Hepatocyte (in vitro differentiated cells): Measurements from ENCODE around the gene TP63. TPM values are rescaled to one million over a fixed set of nuclear protein-coding genes. Genes with fewer than 3 reads are reported as not detected.

ENCODE experiments used
- DNase-seq: peaks from one replicate; pipeline ENCODE4 v3.0.0-alpha.2; 2016; ENCODE audit warnings: low spot score
- H2AFZ ChIP-seq: fragments of 200-600 bp; sonication (generic); 2 replicates; pipeline ENCODE4 v1.6.0; 2016; ENCODE audit warnings: antibody characterized with exemption, mild to moderate bottlenecking
- H3K27ac ChIP-seq: fragments of 200-600 bp; sonication (generic); 2 replicates; pipeline ENCODE4 v1.5.1; 2016; ENCODE audit warnings: mild to moderate bottlenecking
- H3K27me3 ChIP-seq: fragments of 200-600 bp; sonication (generic); 2 replicates; pipeline ENCODE4 v1.6.1; 2016
- H3K36me3 ChIP-seq: fragments of 200-600 bp; sonication (generic); replicated peaks from 2 replicates; pipeline ENCODE4 v1.5.1; 2016; ENCODE audit warnings: low read depth; ENCODE audit not compliant: insufficient read depth
- H3K4me1 ChIP-seq: fragments of 200-600 bp; sonication (generic); 2 replicates; pipeline ENCODE4 v1.5.1; 2016; ENCODE audit warnings: mild to moderate bottlenecking, moderate library complexity; ENCODE audit not compliant: insufficient read depth
- H3K4me2 ChIP-seq: fragments of 200-600 bp; sonication (generic); 2 replicates; pipeline ENCODE4 v1.6.0; 2016
- H3K4me3 ChIP-seq: fragments of 200-600 bp; sonication (generic); 2 replicates; pipeline ENCODE4 v1.5.1; 2016; ENCODE audit warnings: mild to moderate bottlenecking
- H3K79me2 ChIP-seq: fragments of 200-600 bp; sonication (generic); 2 replicates; pipeline ENCODE4 v1.6.0; 2017; ENCODE audit warnings: mild to moderate bottlenecking
- H3K9me2 ChIP-seq: fragments of 200-600 bp; sonication (generic); replicated peaks from 2 replicates; pipeline ENCODE4 v1.6.0; 2017; ENCODE audit warnings: mild to moderate bottlenecking; ENCODE audit not compliant: insufficient read depth
- H3K9me3 ChIP-seq: fragments of 200-600 bp; sonication (generic); 2 replicates; pipeline ENCODE4 v1.5.1; 2016; ENCODE audit warnings: low read depth, mild to moderate bottlenecking
- H4K20me1 ChIP-seq: fragments of 200-600 bp; sonication (generic); 2 replicates; pipeline ENCODE4 v1.6.0; 2016; ENCODE audit warnings: mild to moderate bottlenecking; ENCODE audit not compliant: insufficient read depth, poor library complexity, severe bottlenecking
- CTCF ChIP-seq: fragments of 200-600 bp; sonication (generic); IDR thresholded peaks from 2 replicates; pipeline ENCODE4 v1.5.1; 2016; ENCODE audit warnings: antibody characterized with exemption, mild to moderate bottlenecking; ENCODE audit not compliant: poor library complexity
- EZH2 ChIP-seq: fragments of 200-600 bp; sonication (generic); IDR thresholded peaks from 2 replicates; pipeline ENCODE4 v1.6.1; 2016; ENCODE audit warnings: antibody characterized with exemption, mild to moderate bottlenecking, borderline replicate concordance
- EZH2phosphoT487 ChIP-seq: fragments of 200-600 bp; sonication (generic); IDR thresholded peaks from one replicate; pipeline ENCODE4 v1.6.1; 2018; ENCODE audit warnings: antibody characterized with exemption, mild to moderate bottlenecking, low read depth, moderate library complexity; ENCODE audit not compliant: unreplicated experiment, severe bottlenecking
- WGBS: methylation state at CpG from one replicate; pipeline ENCODE4 v1.1.6; 2016; ENCODE audit warnings: low lambda C conversion rate; ENCODE audit errors: missing lambda C conversion rate; 5-methylcytosine and 5-hydroxymethylcytosine counted together
- polyA plus RNA-seq: library from polyadenylated mRNA; unstranded; fragments of >200 nt; fragmentation: Nextera tagmentation; extraction: Ambion mirVana; gene quantifications from 2 replicates; pipeline ENCODE4 v1.2.1, GENCODE V29; 2016
- total RNA-seq: library from RNA; depleted of rRNA; stranded (reverse); fragments of >200 nt; gene quantifications from 2 replicates; pipeline ENCODE4 v1.2.3, GENCODE V29; 2014

The TP63 gene
- total and polyA plus RNA-seq, 2 experiments from 2014 or later: 1.9 to 2.4 TPM

- H4K20me1 ChIP-seq: no peaks in the 10 kb centered on the region
- no peaks in the 10 kb centered on the region for H3K9me2 ChIP-seq
- H3K27ac ChIP-seq: no peak overlapping the region
- H3K27me3 ChIP-seq: no peaks in the 10 kb centered on the region
- H3K9me3 ChIP-seq: no peaks in the 10 kb centered on the region
- 81% methylated on average over 4 of the region's 4 CpGs for WGBS
- H2AFZ ChIP-seq: no peak overlapping the region
- no peaks in the 10 kb centered on the region for H3K79me2 ChIP-seq
- H3K4me2 ChIP-seq: no peak overlapping the region
- DNase-seq: no peak
- no peak for TF ChIP-seq EZH2phosphoT487
- no peak for TF ChIP-seq CTCF
- no peak for TF ChIP-seq EZH2
- no peaks in the 10 kb centered on the region for H3K36me3 ChIP-seq
- no peaks in the 10 kb centered on the region for H3K4me1 ChIP-seq
- no peak overlapping the region for H3K4me3 ChIP-seq
Measured at GRCh38 chr3:189883113-189883753, 252.0 kb downstream of the TP63 start.

GRCh38 chr3:189890496-189890895 lies 259.3 kb downstream of the TP63 start:
- H3K4me3 ChIP-seq: no peak overlapping the region
- H2AFZ ChIP-seq: no peak overlapping the region
- H4K20me1 ChIP-seq: no peaks in the 10 kb centered on the region
- H3K9me2 ChIP-seq: no peaks in the 10 kb centered on the region
- H3K4me2 ChIP-seq: no peak overlapping the region
- no peaks in the 10 kb centered on the region for H3K36me3 ChIP-seq
- H3K4me1 ChIP-seq: no peaks in the 10 kb centered on the region
- WGBS: 90% methylated on average over 4 of the region's 4 CpGs
- H3K79me2 ChIP-seq: no peaks in the 10 kb centered on the region
- TF ChIP-seq EZH2: no peak
- no peak for TF ChIP-seq EZH2phosphoT487
- TF ChIP-seq CTCF: no peak
- no peaks in the 10 kb centered on the region for H3K9me3 ChIP-seq
- H3K27me3 ChIP-seq: no peaks in the 10 kb centered on the region
- no peak for DNase-seq
- no peak overlapping the region for H3K27ac ChIP-seq

GRCh38 chr3:189896533-189896932 lies 265.3 kb downstream of the TP63 start:
- H3K36me3 ChIP-seq: no peaks in the 10 kb centered on the region
- H3K9me2 ChIP-seq: no peaks in the 10 kb centered on the region
- H3K9me3 ChIP-seq: no peaks in the 10 kb centered on the region
- no peak overlapping the region for H3K27ac ChIP-seq
- H3K79me2 ChIP-seq: no peaks in the 10 kb centered on the region
- DNase-seq: no peak
- no peaks in the 10 kb centered on the region for H3K27me3 ChIP-seq
- WGBS: 86% methylated on average over 3 of the region's 3 CpGs
- no peaks in the 10 kb centered on the region for H3K4me1 ChIP-seq
- no peak overlapping the region for H2AFZ ChIP-seq
- H4K20me1 ChIP-seq: no peaks in the 10 kb centered on the region
- H3K4me3 ChIP-seq: no peak overlapping the region
- TF ChIP-seq EZH2phosphoT487: no peak
- TF ChIP-seq CTCF: no peak
- TF ChIP-seq EZH2: no peak
- no peak overlapping the region for H3K4me2 ChIP-seq
